NK-92 (cell line): ENCODE results near the gene ZNF224.

Source experiments
- DNase-seq: peaks from one replicate; lab custom pipeline; 2025; ENCODE audit not compliant: unreplicated experiment; lab: John Stamatoyannopoulos, UW

ZNF224 gene

GRCh38 chr19:44093931-44094765 lies at the start of gene ZNF224:
Gene ZNF224 (plus strand): TSS chr19:44094361. CDS start chr19:44097874, 3,513 bp downstream.
- DNase-seq = no peak

GRCh38 chr19:44050740-44051649 lies 43.2 kb upstream of the ZNF224 start:
- no peak for DNase-seq

GRCh38 chr19:44051650-44052402 lies 42.3 kb upstream of the ZNF224 start, which contains the start of gene ZNF223:
Gene ZNF223 (plus strand): TSS chr19:44052036. CDS start chr19:44055177, 3,141 bp downstream.
- DNase-seq = no peak

GRCh38 chr19:44055870-44056269 lies 38.3 kb upstream of the ZNF224 start:
- DNase-seq = no peak

- DNase-seq = no peak
Measured at GRCh38 chr19:44059229-44059628, 34.9 kb upstream of the ZNF224 start.

- DNase-seq = no peak
Measured at GRCh38 chr19:44061038-44061437, 33.1 kb upstream of the ZNF224 start.

GRCh38 chr19:44066305-44066704 lies 27.9 kb upstream of the ZNF224 start:
- no peak for DNase-seq

- no peak for DNase-seq
Measured at GRCh38 chr19:44069415-44069814, 24.7 kb upstream of the ZNF224 start.

GRCh38 chr19:44071824-44072542 lies 22.2 kb upstream of the ZNF224 start, which contains the start of gene ZNF284:
Gene ZNF284 (plus strand): TSS chr19:44072159. CDS start chr19:44076390, 4,231 bp downstream.
- DNase-seq = no peak

GRCh38 chr19:44072543-44073401 lies 21.4 kb upstream of the ZNF224 start:
- DNase-seq = no peak

- no peak for DNase-seq
Measured at GRCh38 chr19:44076325-44076724, 17.8 kb upstream of the ZNF224 start.

- DNase-seq = no peak
Measured at GRCh38 chr19:44092108-44092507, 2.1 kb upstream of the ZNF224 start.

GRCh38 chr19:44107751-44108150 lies 13.6 kb downstream of the ZNF224 start:
- no peak for DNase-seq

- no peak for DNase-seq
Measured at GRCh38 chr19:44109458-44109857, 15.3 kb downstream of the ZNF224 start.

- DNase-seq = no peak
Measured at GRCh38 chr19:44111910-44112463, 17.8 kb downstream of the ZNF224 start.

- DNase-seq = no peak
Measured at GRCh38 chr19:44112802-44113137, 18.6 kb downstream of the ZNF224 start.

GRCh38 chr19:44113138-44113783 lies 19.1 kb downstream of the ZNF224 start, which contains the start of gene ZNF225:
Gene ZNF225 (plus strand): TSS chr19:44113399. CDS start chr19:44115828, 2,429 bp downstream.
- DNase-seq = no peak

GRCh38 chr19:44113784-44114390 lies 19.7 kb downstream of the ZNF224 start:
- no peak for DNase-seq
